Colonic mucosa (tissue), 4 donors: ENCODE data around the gene NKX6-2. TPM values are rescaled to one million over a fixed set of nuclear protein-coding genes. Genes with fewer than 3 reads are reported as not detected.

Source experiments
- DNase-seq: peaks from one replicate; pipeline ENCODE4 v3.0.0-alpha.2; 2020
- H3K27ac ChIP-seq: fragments of 200-600 bp; one replicate; pipeline ENCODE4 v1.8.0; 2021
- H3K27me3 ChIP-seq: fragments of 200-600 bp; one replicate; pipeline ENCODE4 v1.8.0; 2021
- H3K36me3 ChIP-seq: fragments of 200-600 bp; one replicate; pipeline ENCODE4 v1.8.0; 2021
- H3K4me1 ChIP-seq: fragments of 200-600 bp; one replicate; pipeline ENCODE4 v1.8.0; 2021; ENCODE audit warnings: mild to moderate bottlenecking
- H3K4me3 ChIP-seq: fragments of 200-600 bp; one replicate; pipeline ENCODE4 v1.8.0; 2021
- H3K9ac ChIP-seq, 2 donors: one replicate each; pipeline ENCODE4 v1.7.0; 2013; ENCODE audit warnings: control low read depth in 2 of 2, low read depth in 2 of 2, low read length in 2 of 2
- H3K9me3 ChIP-seq: fragments of 200-600 bp; one replicate; pipeline ENCODE4 v1.8.0; 2021
- CTCF ChIP-seq: fragments of 200-600 bp; IDR thresholded peaks from one replicate; pipeline ENCODE4 v1.8.0; 2022; ENCODE audit warnings: antibody characterized with exemption, mild to moderate bottlenecking
- intact Hi-C: fragments of 100-400 bp; cut with DNase I; formaldehyde crosslinking; loops from one replicate; pipeline ENCODE4 v1.14.1; 2022
- total RNA-seq, 2 donors: library from RNA; stranded (reverse); fragmentation: NEBNext Ultra II Directional in 1 of 2; extraction: Animal tissue kit (Norgen Biotek cat#: 25700) in 1 of 2; gene quantifications; one replicate each; pipeline ENCODE4 v1.2.1, GENCODE V29; 2021
- donor health status: healthy.
- donor health status: DM: no; HTN: no; CAD: no.
- donor health status: DM: no; HTN: no; CAD: no.

The NKX6-2 gene
- total RNA-seq, 2 donors from 2014 or later = not detected

- no peaks in the 10 kb centered on the region for H3K4me1 ChIP-seq
- intact Hi-C loops = no loop called here
- H3K9ac ChIP-seq = no peak overlapping the region
- no peaks in the 10 kb centered on the region for H3K36me3 ChIP-seq
- no peak overlapping the region for H3K27ac ChIP-seq
- TF ChIP-seq CTCF = no peak
- H3K4me3 ChIP-seq = no peak overlapping the region
- no peak for DNase-seq
- H3K9me3 ChIP-seq = no peaks in the 10 kb centered on the region
- H3K27me3 ChIP-seq = no peaks in the 10 kb centered on the region
Observed at GRCh38 chr10:132752961-132753360, 33.0 kb downstream of the NKX6-2 start.

GRCh38 chr10:132752378-132752777, 33.6 kb downstream of the NKX6-2 start:
- Histone ChIP-seq H3K27ac (no peak overlapping the region), H3K9me3 (no peaks in the 10 kb centered on the region), H3K27me3 (no peaks in the 10 kb centered on the region), H3K9ac (no peak overlapping the region), H3K4me3 (no peak overlapping the region), H3K36me3 (no peaks in the 10 kb centered on the region), H3K4me1 (no peaks in the 10 kb centered on the region)
- TF ChIP-seq CTCF = no peak
- DNase-seq = no peak
- intact Hi-C loops = no loop called here

- H3K9me3 ChIP-seq = no peaks in the 10 kb centered on the region
- no peaks in the 10 kb centered on the region for H3K4me1 ChIP-seq
- no peaks in the 10 kb centered on the region for H3K27me3 ChIP-seq
- no peak overlapping the region for H3K27ac ChIP-seq
- H3K9ac ChIP-seq = no peak overlapping the region
- H3K36me3 ChIP-seq = no peaks in the 10 kb centered on the region
- TF ChIP-seq CTCF = no peak
- no peak overlapping the region for H3K4me3 ChIP-seq
- DNase-seq = no peak
- intact Hi-C loops = no loop called here
Observed at GRCh38 chr10:132750936-132751335, 35.0 kb downstream of the NKX6-2 start.

GRCh38 chr10:132749371-132749795, 36.6 kb downstream of the NKX6-2 start:
- Histone ChIP-seq H3K9ac (no peak overlapping the region), H3K4me1 (no peaks in the 10 kb centered on the region), H3K27me3 (no peaks in the 10 kb centered on the region), H3K9me3 (no peaks in the 10 kb centered on the region), H3K36me3 (no peaks in the 10 kb centered on the region), H3K4me3 (no peak overlapping the region), H3K27ac (no peak overlapping the region)
- DNase-seq = no peak
- no peak for TF ChIP-seq CTCF
- intact Hi-C loops = no loop called here

- Histone ChIP-seq H3K4me1 (no peaks in the 10 kb centered on the region), H3K36me3 (no peaks in the 10 kb centered on the region), H3K27me3 (no peaks in the 10 kb centered on the region), H3K4me3 (no peak overlapping the region), H3K9ac (no peak overlapping the region), H3K9me3 (no peaks in the 10 kb centered on the region), H3K27ac (no peak overlapping the region)
- intact Hi-C loops = no loop called here
- TF ChIP-seq CTCF = no peak
- DNase-seq = no peak
Observed at GRCh38 chr10:132748545-132749370, 37.2 kb downstream of the NKX6-2 start.
